Esophagus squamous epithelium (tissue), 4 donors: ENCODE measurements around the gene EGR4.
A peak's percentile ranks its signal among the peaks of the same experiment; 100 is the strongest.

Source experiments
- CTCF ChIP-seq, 6 experiments: fragments of 450-650 bp in 4 of 6; fragments of 200-600 bp in 2 of 6; sonication (generic) in 2 of 6; IDR thresholded peaks; one replicate each; pipeline ENCODE4 v1.5.1; 2016 to 2019; ENCODE audit warnings: antibody characterized with exemption in 6 of 6, mild to moderate bottlenecking in 4 of 6, moderate library complexity in 4 of 6
- POLR2A ChIP-seq, 4 donors: fragments of 450-650 bp; IDR thresholded peaks; one replicate each; pipeline ENCODE4 v1.6.1; 2017; ENCODE audit warnings: antibody characterized with exemption in 4 of 4, mild to moderate bottlenecking in 4 of 4, moderate library complexity in 3 of 4

DNA sequence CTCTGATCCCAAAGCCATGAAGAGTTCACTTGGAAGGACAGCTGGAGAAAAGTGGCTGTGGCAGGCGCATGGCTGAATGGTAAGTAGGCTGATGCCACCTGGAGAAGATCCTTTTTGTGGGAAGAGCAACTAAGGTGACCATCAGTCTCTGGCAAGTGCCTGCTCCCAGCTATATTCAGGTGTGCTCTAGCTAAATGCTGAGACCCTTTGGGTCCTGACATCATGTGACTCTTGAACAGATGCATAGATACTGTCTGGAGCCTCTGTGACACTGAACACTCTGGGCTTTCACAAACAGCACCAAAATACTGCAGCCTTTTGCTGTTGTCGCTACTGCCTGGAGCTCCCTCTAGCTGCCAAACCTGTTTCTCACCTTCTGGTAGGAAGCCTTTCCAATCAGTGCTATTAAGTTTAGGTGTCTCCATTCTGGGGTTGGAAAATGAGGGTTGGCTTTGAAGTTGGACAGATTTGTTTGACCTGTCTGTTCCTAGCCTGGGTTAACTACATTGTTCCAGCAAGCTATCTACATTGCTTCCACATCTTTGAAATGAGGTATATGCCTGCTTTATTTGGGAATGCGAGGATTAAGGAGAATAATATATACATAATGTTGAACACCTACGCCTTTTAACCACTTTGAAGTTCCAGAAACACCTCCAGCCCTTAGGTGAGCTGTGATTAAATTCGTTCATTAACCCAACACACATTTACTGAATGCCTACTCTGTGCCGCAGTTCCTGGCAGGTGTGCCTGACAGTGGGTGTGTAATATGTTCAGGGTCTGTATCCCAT is 3.1 kb downstream of the EGR4 start:
- TF ChIP-seq CTCF (IDR thresholded peaks at IDR 0.05): peak; percentile 14 to 52 (median 36)
- TF ChIP-seq POLR2A (IDR thresholded peaks at IDR 0.05): no peak
